DMS114 treated with DMSO at 0.1 percent for 48 hours (cell line): ENCODE measurements around the gene ZDHHC4.
"Not testable (repeated sequence)": the region's sequence is repeated elsewhere in the genome, so short reads cannot be mapped to it uniquely, and the experiment has no call there.

Experiments used
- DNase-seq: peaks from one replicate; lab custom pipeline; 2025; ENCODE audit not compliant: unreplicated experiment; lab: John Stamatoyannopoulos, UW

ZDHHC4 gene

GRCh38 chr7:6631605-6632004 is 54.4 kb downstream of the ZDHHC4 start:
- DNase-seq: no peak

- no peak for DNase-seq
Measured at GRCh38 chr7:6634021-6634420, 56.8 kb downstream of the ZDHHC4 start.

GRCh38 chr7:6634971-6635370 is 57.7 kb downstream of the ZDHHC4 start:
- not testable (repeated sequence) for DNase-seq

- no peak for DNase-seq
Measured at GRCh38 chr7:6636741-6637543, 59.7 kb downstream of the ZDHHC4 start, which contains the start of gene ZNF316. Gene ZNF316 (plus strand): TSS chr7:6637318. CDS start chr7:6642410, 5,092 bp downstream.

- DNase-seq: no peak
Measured at GRCh38 chr7:6637544-6638229, 60.4 kb downstream of the ZDHHC4 start.
